Superior temporal gyrus (tissue), 1 donor: Measurements from ENCODE around the gene ZNF143.

Source experiments
- DNase-seq: peaks from one replicate; pipeline ENCODE4 v3.0.0-alpha.2; 2016; ENCODE audit errors: extremely low spot score

Gene ZNF143

DNA sequence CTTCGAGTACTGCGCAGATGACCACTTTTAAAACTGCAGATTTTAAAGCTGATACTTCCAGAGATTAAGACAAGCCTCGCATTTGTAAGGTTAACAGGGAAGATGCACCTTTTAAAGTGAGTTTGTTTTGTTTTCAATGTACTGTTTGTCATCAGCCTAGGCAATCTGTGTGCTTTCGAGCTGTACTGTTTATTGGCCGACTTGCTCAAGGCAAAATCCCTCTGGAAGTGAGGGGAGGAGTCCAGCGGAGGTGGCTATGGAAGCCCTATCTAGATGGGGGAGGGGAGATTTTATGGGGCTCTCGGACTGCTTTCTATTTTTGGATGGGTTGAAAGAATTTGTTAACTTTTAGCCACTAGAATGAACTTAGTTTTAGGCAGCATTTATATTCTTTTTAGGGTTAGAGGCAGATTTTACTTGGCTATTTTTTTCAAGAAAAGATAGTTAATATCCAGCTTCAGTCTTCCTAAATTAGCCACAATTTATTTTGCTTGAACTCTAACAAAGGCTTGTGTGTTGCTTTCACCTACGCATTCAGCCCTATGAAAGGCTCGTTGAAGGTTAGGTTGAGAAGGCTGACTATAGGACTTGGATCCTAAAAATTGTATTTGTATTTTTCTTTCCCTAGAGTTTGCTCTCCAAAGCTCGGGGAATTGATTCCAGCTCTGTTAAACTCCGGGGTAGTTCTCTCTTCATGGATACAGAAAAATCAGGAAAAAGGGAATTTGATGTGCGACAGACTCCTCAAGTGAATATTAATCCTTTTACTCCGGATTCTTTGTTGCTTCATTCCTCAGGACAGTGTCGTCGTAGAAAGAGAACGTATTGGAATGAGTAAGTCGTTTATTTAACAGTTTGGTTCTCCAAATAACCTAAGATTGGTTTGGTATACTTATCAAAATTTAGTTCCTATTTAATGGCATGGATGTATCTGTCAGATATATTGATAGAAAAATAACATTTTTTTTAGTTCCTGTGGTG lies 114.7 kb downstream of the ZNF143 start:
- no peak for DNase-seq

GRCh38 chr11:9576701-9577381 lies 116.0 kb downstream of the ZNF143 start:
- DNase-seq, result no peak

- DNase-seq, result no peak
Measured at GRCh38 chr11:9577556-9577955, 116.7 kb downstream of the ZNF143 start.
